GM12891 (cell line): ENCODE data around the gene LDLRAD3.
"Not testable (repeated sequence)": the region's sequence is repeated elsewhere in the genome, so short reads cannot be mapped to it uniquely, and the experiment has no call there.

ENCODE experiments used
- DNase-seq: peaks from one replicate; pipeline ENCODE4 v3.0.0; 2011; ENCODE audit warnings: low spot score; ENCODE audit not compliant: insufficient read length
- FAIRE-seq: peaks from 2 replicates; lab custom pipeline; 2011; peaks lifted over from hg19 to GRCh38; lab: Jason Lieb, UNC
- PAX5 ChIP-seq: IDR thresholded peaks from 2 replicates; pipeline ENCODE4 v1.6.1; 2011; ENCODE audit warnings: low read length, moderate library complexity, mild to moderate bottlenecking; ENCODE audit not compliant: insufficient read depth, severe bottlenecking
- POLR2A ChIP-seq: IDR thresholded peaks from 2 replicates; pipeline ENCODE4 v1.6.1; 2011; ENCODE audit warnings: low read depth, low read length, control low read depth
- POLR2AphosphoS5 ChIP-seq: IDR thresholded peaks from 2 replicates; pipeline ENCODE4 v1.6.1; 2011; ENCODE audit warnings: low read depth, low read length, control low read depth
- POU2F2 ChIP-seq: IDR thresholded peaks from 2 replicates; pipeline ENCODE4 v1.6.1; 2011; ENCODE audit warnings: low read depth, mild to moderate bottlenecking, control low read depth, low read length, moderate library complexity
- SPI1 ChIP-seq: IDR thresholded peaks from 2 replicates; pipeline ENCODE4 v1.6.1; 2011; ENCODE audit warnings: low read depth, low read length, control low read depth
- TAF1 ChIP-seq: IDR thresholded peaks from 2 replicates; pipeline ENCODE4 v1.6.1; 2011; ENCODE audit warnings: low read depth, low read length, control low read depth

LDLRAD3 gene

GRCh38 chr11:36186340-36187175, 242.7 kb downstream of the LDLRAD3 start:
- TF ChIP-seq POU2F2 (0 out of 2 replicates have a peak, but pooled peaks have one; percentile 19), PAX5 (peak; percentile 24), SPI1 (no peak)
- DNase-seq: no peak

DNA sequence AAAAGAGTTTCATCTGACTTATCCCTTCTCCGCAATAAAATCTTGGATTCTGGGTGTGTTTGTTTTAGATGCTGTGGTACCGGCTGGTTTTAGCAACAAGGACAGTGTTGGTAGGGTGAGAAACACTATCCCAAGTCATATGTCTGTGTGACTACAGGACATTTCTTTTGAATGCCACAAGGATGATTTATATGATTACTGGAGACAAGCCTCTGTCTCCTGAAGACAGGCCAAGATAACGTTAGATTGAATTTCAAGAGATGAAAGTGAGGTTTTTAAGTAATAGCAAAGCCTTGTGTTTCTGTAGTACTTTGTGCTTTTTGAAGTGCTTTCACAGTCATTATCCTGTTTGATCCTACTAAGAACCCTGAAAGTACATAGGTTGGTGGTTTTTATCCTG, 243.8 kb downstream of the LDLRAD3 start:
- DNase-seq (no peak), FAIRE-seq (peak; percentile 26)
- no peak for TF ChIP-seq POU2F2
- no peak for TF ChIP-seq POLR2AphosphoS5
- no peak for TF ChIP-seq SPI1
- no peak for TF ChIP-seq POLR2A
- no peak for TF ChIP-seq PAX5
- TF ChIP-seq TAF1: no peak

More at GRCh38 chr11:36186340-36187175, 242.7 kb downstream of the LDLRAD3 start:
- peak; percentile 71 for FAIRE-seq

DNA sequence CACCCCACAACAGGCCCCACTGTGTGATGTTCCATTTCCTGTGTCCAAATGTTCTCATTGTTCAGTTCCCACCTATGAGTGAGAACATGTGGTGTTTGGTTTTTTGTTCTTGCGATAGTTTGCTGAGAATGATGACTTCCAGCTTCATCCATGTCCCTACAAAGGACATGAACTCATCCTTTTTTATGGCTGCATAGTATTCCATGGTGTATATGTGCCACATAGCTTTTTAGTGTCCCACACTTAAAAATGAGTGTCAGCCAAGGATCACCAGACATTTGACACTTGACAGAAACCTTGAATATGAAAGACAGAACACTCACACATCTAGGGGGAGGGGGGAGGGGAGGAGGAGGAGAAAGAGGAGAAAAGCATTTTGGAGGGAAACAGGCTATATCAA, 245.9 kb downstream of the LDLRAD3 start:
- FAIRE-seq: not testable (repeated sequence)

GRCh38 chr11:36191941-36192340, 248.1 kb downstream of the LDLRAD3 start:
- TF ChIP-seq POU2F2 (no peak), SPI1 (no peak), POLR2AphosphoS5 (no peak), PAX5 (no peak), TAF1 (no peak), POLR2A (no peak)
- DNase-seq (no peak), FAIRE-seq (no peak)

More for the DNA sequence above, 245.9 kb downstream of the LDLRAD3 start:
- DNase-seq: not testable (repeated sequence)

- DNase-seq: no peak
- no peak for FAIRE-seq
These were observed 248.8 kb downstream of the LDLRAD3 start for GRCh38 chr11:36192425-36193289.

DNA sequence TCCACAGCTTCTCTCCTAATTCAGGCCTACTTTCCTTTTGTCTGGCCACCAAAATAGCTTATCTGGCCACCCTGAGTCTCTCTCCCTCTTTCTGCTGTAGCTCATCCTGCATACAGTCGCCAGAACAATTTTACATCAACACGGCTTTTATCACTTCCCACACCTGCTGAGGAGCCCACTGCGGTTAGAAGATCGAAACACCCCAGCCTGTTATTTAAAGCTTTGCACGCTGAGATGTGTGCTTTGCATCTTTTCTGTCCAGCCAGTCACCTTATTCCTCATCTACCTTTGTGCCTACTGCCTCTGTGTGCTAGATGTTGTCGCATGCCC, 249.4 kb downstream of the LDLRAD3 start:
- peak; percentile 74 for FAIRE-seq
- TF ChIP-seq PAX5 (no peak), TAF1 (no peak), POU2F2 (0 out of 2 replicates have a peak, but pooled peaks have one; percentile 29), POLR2AphosphoS5 (no peak), POLR2A (no peak)
- peak; percentile 15 for DNase-seq

More at GRCh38 chr11:36192425-36193289, 248.8 kb downstream of the LDLRAD3 start:
- no peak for TF ChIP-seq POU2F2
- TF ChIP-seq TAF1: no peak
- no peak for TF ChIP-seq SPI1
- no peak for TF ChIP-seq PAX5
- no peak for TF ChIP-seq POLR2A
- TF ChIP-seq POLR2AphosphoS5: no peak

DNA sequence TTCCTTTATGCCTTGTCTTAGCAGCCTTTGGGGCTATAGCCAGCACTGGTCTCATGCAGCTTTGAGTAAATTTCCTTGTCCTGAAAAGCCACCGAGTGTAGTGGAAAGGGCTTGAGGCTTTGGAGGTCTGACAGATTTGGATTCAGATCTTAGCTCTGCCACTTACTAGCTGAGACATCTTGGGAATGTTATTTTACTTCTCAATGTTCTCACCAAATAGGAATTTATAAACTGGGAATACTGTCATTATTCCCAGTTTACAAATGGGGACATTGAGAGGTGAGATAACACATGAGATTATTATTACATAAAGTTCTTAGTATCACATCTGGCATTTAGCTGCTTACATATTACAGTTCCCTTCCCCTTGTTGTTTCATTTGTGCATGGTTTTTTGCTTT, 249.9 kb downstream of the LDLRAD3 start:
- TF ChIP-seq POU2F2 (no peak), POLR2AphosphoS5 (no peak), PAX5 (no peak), POLR2A (no peak), SPI1 (no peak), TAF1 (no peak)
- FAIRE-seq (peak; percentile 16), DNase-seq (no peak)

GRCh38 chr11:36195496-36196354, 251.9 kb downstream of the LDLRAD3 start:
- TF ChIP-seq POLR2A (no peak), SPI1 (no peak), POU2F2 (no peak), PAX5 (no peak), POLR2AphosphoS5 (no peak), TAF1 (no peak)
- FAIRE-seq (no peak), DNase-seq (no peak)

- FAIRE-seq: peak; percentile 40
- TF ChIP-seq SPI1 (no peak), POLR2AphosphoS5 (no peak), POU2F2 (no peak), TAF1 (no peak), POLR2A (no peak), PAX5 (no peak)
- no peak for DNase-seq
These were observed 252.6 kb downstream of the LDLRAD3 start for GRCh38 chr11:36196411-36196998.

GRCh38 chr11:36201411-36201810, 257.5 kb downstream of the LDLRAD3 start:
- no peak for FAIRE-seq
- DNase-seq: no peak
- no peak for TF ChIP-seq POU2F2
- no peak for TF ChIP-seq POLR2AphosphoS5
- no peak for TF ChIP-seq POLR2A
- TF ChIP-seq SPI1: no peak
- TF ChIP-seq PAX5: no peak
- no peak for TF ChIP-seq TAF1
